Kidney (tissue), 14 donors: ENCODE measurements around the gene GFRA4. TPM values are rescaled to one million over a fixed set of nuclear protein-coding genes. Genes with fewer than 3 reads are reported as not detected.
A peak's percentile ranks its signal among the peaks of the same experiment; 100 is the strongest.

Experiments
- DNase-seq, 5 donors: peaks; one replicate each; pipeline ENCODE4 v3.0.0-alpha.2; 2013 to 2020
- FAIRE-seq: peaks from 2 replicates; lab custom pipeline; 2012; peaks lifted over from hg19 to GRCh38; lab: Jason Lieb, UNC
- H3K27ac ChIP-seq, 2 donors: one replicate each; pipeline ENCODE4 v1.7.0; 2013; ENCODE audit warnings: low read depth in 2 of 2, low read length in 2 of 2, inconsistent platforms in 1 of 2
- H3K27me3 ChIP-seq: one replicate; pipeline ENCODE4 v1.7.1; 2013; ENCODE audit warnings: low read length, inconsistent platforms; ENCODE audit not compliant: control insufficient read depth, insufficient read depth
- H3K36me3 ChIP-seq, 3 donors: one replicate each; pipeline versions ENCODE4 v1.7.0 to v1.7.1; 2013; ENCODE audit warnings: low read length in 3 of 3, control low read depth in 1 of 3, inconsistent platforms in 1 of 3; ENCODE audit not compliant: insufficient read depth in 3 of 3, control insufficient read depth in 2 of 3
- H3K4me1 ChIP-seq, 3 donors: one replicate each; pipeline versions ENCODE4 v1.7.0 to v1.7.1; 2013; ENCODE audit warnings: low read length in 3 of 3, inconsistent platforms in 1 of 3, low read depth in 1 of 3; ENCODE audit not compliant: control insufficient read depth in 2 of 3, insufficient read depth in 2 of 3
- H3K4me3 ChIP-seq, 3 donors: one replicate each; pipeline versions ENCODE4 v1.7.0 to v1.8.1; 2013; ENCODE audit warnings: low read length in 3 of 3, control low read depth in 1 of 3, inconsistent platforms in 1 of 3
- H3K9ac ChIP-seq, 3 donors: one replicate each; pipeline versions ENCODE4 v1.7.0 to v1.7.1; 2013; ENCODE audit warnings: low read length in 3 of 3, control low read depth in 1 of 3, inconsistent platforms in 1 of 3
- H3K9me3 ChIP-seq, 3 donors: one replicate each; pipeline versions ENCODE4 v1.7.0 to v1.7.1; 2013; ENCODE audit warnings: low read length in 3 of 3, control low read depth in 1 of 3, inconsistent platforms in 1 of 3; ENCODE audit not compliant: control insufficient read depth in 2 of 3, insufficient read depth in 1 of 3
- intact Hi-C: fragments of 100-400 bp; cut with DNase I; formaldehyde crosslinking; loops from one replicate; pipeline ENCODE4 v1.11.1; 2022
- polyA plus RNA-seq: library from polyadenylated mRNA; stranded (reverse); fragments of 350-450 nt; fragmentation: Illumina TruSeq; extraction: RNeasy Lipid Tissue Mini Kit (QIAGEN cat#74804); gene quantifications from one replicate; pipeline ENCODE4 v1.2.3, GENCODE V29; 2014; ENCODE audit warnings: low read depth, low replicate concordance; ENCODE audit not compliant: insufficient read depth
- total RNA-seq: library from RNA; stranded (reverse); fragmentation: NEBNext Ultra II Directional; extraction: Animal tissue kit (Norgen Biotek cat#: 25700); gene quantifications from one replicate; pipeline ENCODE4 v1.2.1, GENCODE V29; 2021
- TF ChIP-seq, protein P1 (sequence below): IDR thresholded peaks from 3 replicates; pipeline ENCODE4 v1.5.1; 2012; ENCODE audit warnings: mild to moderate bottlenecking, moderate library complexity, borderline replicate concordance; ENCODE audit not compliant: insufficient read depth; ENCODE audit errors: extremely low read depth
- donor health status: control.
- donor health status: control.
- donor health status: control.
- donor health status: control.
- donor health status: control.
- donor health status: DM: yes; HTN: yes; CAD: no.
- donor health status: Normal renal cell carcinoma (clear cell type).

GFRA4 gene
- total and polyA plus RNA-seq, 2 donors from 2014 or later = 0.56 TPM; not detected in 1

GRCh38 chr20:3704087-3704486 lies 40.9 kb upstream of the GFRA4 start:
- intact Hi-C loops = no loop called here
- TF ChIP-seq, protein P1, sequence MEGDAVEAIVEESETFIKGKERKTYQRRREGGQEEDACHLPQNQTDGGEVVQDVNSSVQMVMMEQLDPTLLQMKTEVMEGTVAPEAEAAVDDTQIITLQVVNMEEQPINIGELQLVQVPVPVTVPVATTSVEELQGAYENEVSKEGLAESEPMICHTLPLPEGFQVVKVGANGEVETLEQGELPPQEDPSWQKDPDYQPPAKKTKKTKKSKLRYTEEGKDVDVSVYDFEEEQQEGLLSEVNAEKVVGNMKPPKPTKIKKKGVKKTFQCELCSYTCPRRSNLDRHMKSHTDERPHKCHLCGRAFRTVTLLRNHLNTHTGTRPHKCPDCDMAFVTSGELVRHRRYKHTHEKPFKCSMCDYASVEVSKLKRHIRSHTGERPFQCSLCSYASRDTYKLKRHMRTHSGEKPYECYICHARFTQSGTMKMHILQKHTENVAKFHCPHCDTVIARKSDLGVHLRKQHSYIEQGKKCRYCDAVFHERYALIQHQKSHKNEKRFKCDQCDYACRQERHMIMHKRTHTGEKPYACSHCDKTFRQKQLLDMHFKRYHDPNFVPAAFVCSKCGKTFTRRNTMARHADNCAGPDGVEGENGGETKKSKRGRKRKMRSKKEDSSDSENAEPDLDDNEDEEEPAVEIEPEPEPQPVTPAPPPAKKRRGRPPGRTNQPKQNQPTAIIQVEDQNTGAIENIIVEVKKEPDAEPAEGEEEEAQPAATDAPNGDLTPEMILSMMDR = no peak
- Histone ChIP-seq H3K4me3 (no peak overlapping the region), H3K9me3 (no peaks in the 10 kb centered on the region), H3K36me3 (no peaks in the 10 kb centered on the region), H3K9ac (no peak overlapping the region), H3K4me1 (no peaks in the 10 kb centered on the region), H3K27me3 (no peaks in the 10 kb centered on the region), H3K27ac (no peak overlapping the region)
- FAIRE-seq (no peak), DNase-seq (peak in 1 of 5 donors; percentile 29)

DNA sequence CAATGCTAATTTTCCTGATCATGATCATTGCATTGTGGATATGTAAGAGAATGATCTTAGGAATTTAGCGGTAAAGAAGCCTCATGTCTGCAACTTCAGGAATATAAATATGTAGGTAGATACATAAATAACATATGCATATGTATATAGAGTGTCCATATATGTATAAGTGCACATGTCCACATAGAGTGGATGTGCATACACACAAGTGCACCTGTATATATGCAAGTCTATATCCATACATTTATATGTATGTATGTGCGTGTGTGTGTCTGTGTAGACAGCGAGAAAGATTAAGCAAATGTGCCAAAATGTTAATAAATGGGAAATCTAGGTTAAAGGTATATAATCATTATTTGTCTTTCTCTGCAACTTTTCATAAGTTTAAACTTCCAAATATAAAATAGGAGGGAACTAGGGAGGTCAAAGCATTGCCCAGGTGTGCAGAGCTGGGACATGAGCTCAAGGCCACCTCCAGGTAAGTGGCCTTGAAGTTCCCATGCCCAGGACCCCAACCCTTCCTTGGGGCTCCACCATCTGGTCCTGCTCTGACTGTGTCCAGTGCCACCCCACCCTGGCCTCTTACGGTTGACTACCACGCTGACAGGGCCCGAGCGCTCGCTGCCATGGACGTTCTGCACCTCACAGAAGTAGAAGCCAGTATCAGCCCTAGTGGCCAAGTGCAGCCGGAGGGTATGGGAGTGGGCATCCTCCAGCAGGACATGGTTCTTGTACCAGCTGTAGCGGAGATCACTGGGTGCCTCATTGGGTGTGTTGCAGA lies 39.6 kb upstream of the GFRA4 start:
- H3K9ac ChIP-seq = no peak overlapping the region
- no peaks in the 10 kb centered on the region for H3K36me3 ChIP-seq
- TF ChIP-seq, protein P1 = no peak
- peak in 1 of 5 donors; percentile 54 for DNase-seq
- intact Hi-C loops = no loop called here
- FAIRE-seq = no peak
- H3K27me3 ChIP-seq = no peaks in the 10 kb centered on the region
- H3K4me1 ChIP-seq = no peaks in the 10 kb centered on the region
- no peak overlapping the region for H3K4me3 ChIP-seq
- H3K9me3 ChIP-seq = no peaks in the 10 kb centered on the region
- no peak overlapping the region for H3K27ac ChIP-seq

DNA sequence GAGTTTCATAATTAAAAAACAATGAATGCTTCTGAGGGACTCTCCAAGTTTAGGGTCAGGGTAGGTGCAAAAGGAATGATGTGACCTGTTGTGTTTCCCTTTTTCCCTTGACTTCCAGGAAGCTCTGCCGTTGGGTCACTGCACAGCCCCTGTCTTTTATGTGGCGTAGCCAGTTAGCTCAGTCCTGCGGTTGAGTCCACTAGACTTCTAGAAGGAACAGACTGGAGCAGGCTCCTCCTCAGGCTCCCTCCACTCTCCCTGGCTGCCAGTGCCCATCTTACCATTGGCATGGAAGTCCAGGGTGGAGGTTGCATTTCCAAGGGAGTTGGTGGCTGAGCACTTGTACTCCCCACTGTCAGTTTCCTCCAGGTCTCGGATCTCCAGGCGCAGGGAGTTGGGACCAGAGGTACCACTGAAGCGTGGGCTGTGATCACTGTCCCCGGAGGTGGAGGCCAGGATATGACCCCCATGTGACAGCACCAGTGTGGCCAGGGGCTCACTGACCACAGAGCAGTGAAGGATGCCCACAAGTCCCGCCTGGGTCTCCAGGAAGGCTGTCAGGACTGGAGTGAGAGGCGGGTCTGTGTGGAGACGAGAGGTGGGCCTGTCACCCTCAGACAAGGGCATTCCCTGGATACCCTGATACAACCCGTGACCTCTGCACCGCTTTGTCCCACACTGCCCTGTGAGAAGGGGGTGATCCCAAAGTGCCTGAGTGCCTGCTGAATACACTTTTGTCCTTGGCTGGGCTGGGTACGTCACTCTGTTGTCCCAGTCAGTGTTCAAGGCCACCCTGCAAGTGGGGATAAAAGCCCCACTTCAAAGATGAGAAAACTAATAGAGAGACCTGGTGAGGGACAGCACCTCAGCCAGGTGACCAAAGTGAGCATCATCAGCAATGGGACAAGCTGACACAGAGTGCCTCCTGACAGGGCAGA lies 38.1 kb upstream of the GFRA4 start:
- Histone ChIP-seq H3K9ac (no peak overlapping the region), H3K36me3 (no peaks in the 10 kb centered on the region), H3K9me3 (no peaks in the 10 kb centered on the region), H3K27me3 (no peaks in the 10 kb centered on the region), H3K27ac (no peak overlapping the region), H3K4me1 (no peaks in the 10 kb centered on the region), H3K4me3 (no peak overlapping the region)
- FAIRE-seq = no peak
- peak in 1 of 5 donors; percentile 67 for DNase-seq
- intact Hi-C loops = no loop called here
- TF ChIP-seq, protein P1 = no peak
